Naive thymus-derived CD8-positive, alpha-beta T cell (primary cell): ENCODE measurements around the gene ID3. TPM values are rescaled to one million over a fixed set of nuclear protein-coding genes. Genes with fewer than 3 reads are reported as not detected.

ENCODE experiments used
- ATAC-seq, 2 donors: fragments of 150-1000 bp; cut with Tn5 transposase in 1 of 2; sonication (Bioruptor Pico), chemical (Tn5 transposase) in 1 of 2; 1 replicate in 1 of 2; 2 replicates in 1 of 2; pipeline ENCODE4 v1.10.0; 2021; ENCODE audit warnings: mild to moderate bottlenecking in 2 of 2, moderate library complexity in 2 of 2
- POLR2A ChIA-PET: fragments of 350-600 bp; sonication (Branson Sonifier 250); formaldehyde crosslinking; loops from one replicate; lab custom pipeline; 2021; ENCODE audit warnings: antibody characterized with exemption; lab: Charles Lee
- DNase-seq, 10 donors: peaks; one replicate each; pipeline versions ENCODE4 v3.0.0 to v3.0.0-alpha.2; 2020 to 2022
- H3K27ac Mint-ChIP-seq, 10 donors: one replicate each; pipeline ENCODE4 v1.8.0; 2020 to 2022; ENCODE audit warnings: mild to moderate bottlenecking in 10 of 10, mixed read lengths in 10 of 10, moderate library complexity in 4 of 10, inconsistent platforms in 1 of 10
- H3K27me3 Mint-ChIP-seq, 5 donors: one replicate each; pipeline ENCODE4 v1.8.0; 2021 to 2022; ENCODE audit warnings: mixed read lengths in 5 of 5
- H3K36me3 Mint-ChIP-seq, 3 donors: one replicate each; pipeline ENCODE4 v1.8.0; 2020 to 2022; ENCODE audit warnings: mixed read lengths in 3 of 3, mild to moderate bottlenecking in 2 of 3, inconsistent platforms in 1 of 3
- H3K4me1 Mint-ChIP-seq, 4 donors: one replicate each; pipeline ENCODE4 v1.8.0; 2021 to 2022; ENCODE audit warnings: mixed read lengths in 4 of 4
- H3K4me3 Mint-ChIP-seq, 10 donors: one replicate each; pipeline ENCODE4 v1.8.0; 2020 to 2022; ENCODE audit warnings: mild to moderate bottlenecking in 10 of 10, mixed read lengths in 10 of 10, moderate library complexity in 6 of 10, inconsistent platforms in 1 of 10
- H3K9me3 Mint-ChIP-seq, 9 donors: one replicate each; pipeline ENCODE4 v1.8.0; 2020 to 2022; ENCODE audit warnings: mixed read lengths in 9 of 9, mild to moderate bottlenecking in 3 of 9, inconsistent platforms in 1 of 9, moderate library complexity in 1 of 9
- polyA plus RNA-seq, 3 donors: library from polyadenylated mRNA; unstranded; fragments of 300-500 nt; fragmentation: Illumina TruSeq; gene quantifications; one replicate each; pipeline ENCODE4 v1.2.3, GENCODE V29; 2021
- total RNA-seq, 8 experiments: library from RNA in 2 of 8; stranded (reverse) in 2 of 8; gene quantifications; one replicate each; pipeline ENCODE4 v1.2.3 and lab custom pipeline; 2021 to 2026

The ID3 gene
- total and polyA plus RNA-seq, 5 experiments from 2014 or later = 2.7 to 64.8 (median 10.0) TPM

GRCh38 chr1:23573574-23574182 lies 14.4 kb upstream of the ID3 start:
- no peak for DNase-seq
- peak overlapping the region in 6 of 10 donors; percentile 11 to 84 (median 73) for H3K27ac Mint-ChIP-seq
- peaks cover 0 to 2% (median 0%) of the 10 kb centered on the region in 3 donors for H3K36me3 Mint-ChIP-seq
- peaks cover 0 to 4% (median 0%) of the 10 kb centered on the region in 5 donors for H3K27me3 Mint-ChIP-seq
- H3K9me3 Mint-ChIP-seq = no peaks in the 10 kb centered on the region
- peak in 1 of 2 donors; percentile 4 for ATAC-seq
- no peak overlapping the region for H3K4me3 Mint-ChIP-seq
- H3K4me1 Mint-ChIP-seq = peaks cover 22 to 58% (median 56%) of the 10 kb centered on the region in 4 donors
- POLR2A ChIA-PET = interaction anchor here (0.6 to 9.1 kb wide), 3 partner anchors 15 to 257 kb away, joined by 5 to 65 read pairs (median 44); partner anchors contain the start of gene ID3

- ATAC-seq = no peak
- Mint-ChIP-seq H3K4me3 (no peak overlapping the region), H3K36me3 (peaks cover 0 to 2% (median 2%) of the 10 kb centered on the region in 3 donors), H3K4me1 (peaks cover 20 to 54% (median 48%) of the 10 kb centered on the region in 4 donors), H3K27me3 (peaks cover 0 to 10% (median 0%) of the 10 kb centered on the region in 5 donors), H3K9me3 (no peaks in the 10 kb centered on the region), H3K27ac (no peak overlapping the region)
- no peak for DNase-seq
- POLR2A ChIA-PET = interaction anchor here (1.1 to 9.1 kb wide), 2 partner anchors 9 to 13 kb away, joined by 3 to 65 read pairs; partner anchors contain the start of gene ID3
Measured at GRCh38 chr1:23571465-23571864, 12.2 kb upstream of the ID3 start.

DNA sequence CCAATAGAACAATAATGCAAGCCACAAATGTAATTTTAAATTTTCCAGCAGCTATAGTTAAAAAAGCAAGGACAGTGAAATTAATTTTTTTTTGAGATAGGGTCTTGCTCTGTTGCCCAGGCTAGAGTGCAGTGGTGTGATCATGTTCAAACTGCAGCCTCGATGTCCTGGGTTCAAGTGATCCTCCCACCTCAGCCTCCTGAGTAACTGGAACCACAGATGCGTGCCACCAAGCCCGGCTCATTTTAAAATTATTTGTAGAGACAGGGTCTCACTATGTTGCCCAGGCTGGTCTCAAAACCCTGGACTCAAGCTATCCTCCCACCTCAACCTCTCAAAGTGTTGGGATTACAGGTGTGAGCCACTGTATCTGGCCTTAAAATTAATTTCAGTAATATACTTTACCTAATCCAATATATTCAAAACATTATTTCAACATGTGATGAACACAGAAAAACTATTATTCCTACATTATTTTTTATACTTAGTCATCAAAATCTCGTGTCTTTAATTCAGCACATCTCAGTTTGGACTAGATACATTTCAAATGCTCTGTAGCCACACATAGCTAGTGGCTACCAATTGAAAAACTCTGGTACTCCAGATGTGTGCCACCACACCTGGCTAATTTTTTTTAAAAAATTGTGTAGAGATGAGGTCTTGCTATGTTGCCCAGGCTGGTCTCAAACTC lies 10.8 kb upstream of the ID3 start:
- H3K4me3 Mint-ChIP-seq = peak overlapping the region in 3 of 10 donors; percentile 11 to 70 (median 35)

DNA sequence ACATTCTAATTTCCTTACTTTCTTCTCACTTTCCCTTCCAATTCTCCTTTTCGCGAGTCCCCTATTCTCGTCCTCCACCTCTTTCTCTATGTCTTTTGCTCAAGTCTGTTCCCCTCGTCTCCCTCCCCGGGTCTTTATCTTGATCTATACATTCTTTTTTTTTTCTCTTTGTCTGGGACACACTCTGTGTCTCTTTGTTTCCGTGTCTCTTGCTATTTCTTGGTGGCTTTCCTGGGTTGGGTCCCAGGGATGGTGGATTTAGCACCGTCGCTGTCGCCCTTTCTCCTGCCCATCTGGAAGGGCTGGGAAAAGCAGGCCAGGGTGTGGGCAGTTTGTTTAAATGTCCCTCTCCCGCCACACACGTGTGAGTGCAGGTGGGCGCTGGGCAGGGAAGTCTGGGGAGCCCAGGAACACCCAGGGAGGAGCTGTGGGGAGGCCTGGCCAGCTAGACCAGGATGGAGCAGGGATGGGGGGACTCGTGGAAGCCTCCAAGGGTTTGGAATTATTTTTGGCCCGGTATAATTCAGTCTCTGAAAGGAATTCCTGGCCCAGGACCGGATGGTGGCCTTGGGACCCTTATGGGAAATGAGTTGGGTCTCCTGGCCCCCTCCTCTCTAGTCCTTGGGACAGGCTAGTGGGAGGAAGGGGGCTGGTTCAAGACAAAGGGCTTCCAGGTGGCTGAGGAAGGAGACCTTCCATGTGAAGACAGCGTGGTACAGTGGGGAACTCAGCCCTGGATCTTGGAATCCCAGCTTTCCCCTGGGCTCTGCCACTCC lies 9.5 kb upstream of the ID3 start:
- no peaks in the 10 kb centered on the region for H3K9me3 Mint-ChIP-seq
- peak overlapping the region; percentile 22 to 94 (median 88) for H3K27ac Mint-ChIP-seq
- H3K4me1 Mint-ChIP-seq = peaks cover 13 to 33% (median 29%) of the 10 kb centered on the region in 4 donors
- ATAC-seq (peak; percentile 14 to 33), DNase-seq (no peak)
- H3K4me3 Mint-ChIP-seq = peak overlapping the region; percentile 81 to 99 (median 93)
- peaks cover 0 to 2% (median 0%) of the 10 kb centered on the region in 3 donors for H3K36me3 Mint-ChIP-seq
- POLR2A ChIA-PET = interaction anchor here (0.5 to 9.1 kb wide), 11 partner anchors 8 to 66 kb away, joined by 3 to 65 read pairs (median 8); partner anchors contain the start of gene ID3
- peaks cover 0 to 12% (median 0%) of the 10 kb centered on the region in 5 donors for H3K27me3 Mint-ChIP-seq

More for the DNA sequence above, 10.8 kb upstream of the ID3 start:
- Mint-ChIP-seq H3K27me3 (peaks cover 0 to 12% (median 0%) of the 10 kb centered on the region in 5 donors), H3K36me3 (peaks cover 0 to 2% (median 2%) of the 10 kb centered on the region in 3 donors), H3K27ac (no peak overlapping the region), H3K4me1 (peaks cover 20 to 47% (median 42%) of the 10 kb centered on the region in 4 donors), H3K9me3 (no peaks in the 10 kb centered on the region)
- POLR2A ChIA-PET = interaction anchor here (1.3 to 9.1 kb wide), 3 partner anchors 11 to 42 kb away, joined by 3 to 65 read pairs (median 4); partner anchors contain the start of gene ID3
- ATAC-seq (no peak), DNase-seq (no peak)

- POLR2A ChIA-PET = interaction anchor here (0.5 to 3.1 kb wide), 11 partner anchors 9 to 67 kb away, joined by 3 to 14 read pairs (median 7); partner anchors contain the start of gene ID3
- H3K36me3 Mint-ChIP-seq = peaks cover 0 to 2% (median 0%) of the 10 kb centered on the region in 3 donors
- H3K9me3 Mint-ChIP-seq = no peaks in the 10 kb centered on the region
- peak overlapping the region; percentile 22 to 94 (median 88) for H3K27ac Mint-ChIP-seq
- peak overlapping the region; percentile 81 to 99 (median 93) for H3K4me3 Mint-ChIP-seq
- no peak for DNase-seq
- H3K4me1 Mint-ChIP-seq = peaks cover 17 to 37% (median 31%) of the 10 kb centered on the region in 4 donors
- peaks cover 0 to 12% (median 0%) of the 10 kb centered on the region in 5 donors for H3K27me3 Mint-ChIP-seq
- ATAC-seq = peak; percentile 42 to 72
Measured at GRCh38 chr1:23567996-23568607, 8.8 kb upstream of the ID3 start.

DNA sequence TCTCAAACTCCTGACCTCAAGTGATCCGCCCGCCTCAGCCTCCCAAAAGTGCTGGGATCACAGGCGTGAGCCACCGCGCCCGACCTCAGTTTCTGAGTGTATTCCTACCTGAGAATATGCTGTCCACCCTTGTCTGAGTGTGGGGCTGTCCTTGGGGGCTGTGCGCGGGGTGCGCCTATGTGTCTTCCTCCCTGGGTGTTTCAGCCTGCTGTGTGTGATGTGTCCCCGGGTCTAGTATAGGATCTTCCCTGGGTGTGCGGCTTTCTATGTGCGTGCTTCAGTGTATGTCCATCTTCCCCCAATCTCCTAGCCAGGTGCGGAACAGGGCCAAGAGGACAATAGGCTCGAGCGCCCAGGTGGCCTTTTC lies 8.3 kb upstream of the ID3 start:
- DNase-seq (no peak), ATAC-seq (peak in 1 of 2 donors; percentile 57)
- Mint-ChIP-seq H3K27me3 (peaks cover 0 to 12% (median 0%) of the 10 kb centered on the region in 5 donors), H3K27ac (peak overlapping the region in 8 of 10 donors; percentile 34 to 89 (median 70)), H3K9me3 (no peaks in the 10 kb centered on the region), H3K4me3 (peak overlapping the region; percentile 70 to 88 (median 84)), H3K36me3 (peaks cover 0 to 2% (median 0%) of the 10 kb centered on the region in 3 donors), H3K4me1 (peaks cover 18 to 42% (median 32%) of the 10 kb centered on the region in 4 donors)
- POLR2A ChIA-PET = interaction anchor here (0.6 to 3.1 kb wide), 8 partner anchors 9 to 267 kb away, joined by 3 to 14 read pairs (median 8); partner anchors contain the start of gene ID3

GRCh38 chr1:23566304-23566703 lies 7.0 kb upstream of the ID3 start:
- ATAC-seq (no peak), DNase-seq (no peak)
- peaks cover 0 to 2% (median 0%) of the 10 kb centered on the region in 3 donors for H3K36me3 Mint-ChIP-seq
- peak overlapping the region in 6 of 10 donors; percentile 33 to 83 (median 58) for H3K27ac Mint-ChIP-seq
- H3K9me3 Mint-ChIP-seq = no peaks in the 10 kb centered on the region
- peak overlapping the region in 8 of 10 donors; percentile 32 to 81 (median 60) for H3K4me3 Mint-ChIP-seq
- H3K4me1 Mint-ChIP-seq = peaks cover 28 to 55% (median 43%) of the 10 kb centered on the region in 4 donors
- peaks cover 0 to 12% (median 0%) of the 10 kb centered on the region in 5 donors for H3K27me3 Mint-ChIP-seq
- POLR2A ChIA-PET = interaction anchor here (0.6 to 16.8 kb wide), 8 partner anchors 10 to 69 kb away, joined by 3 to 359 read pairs (median 8); no protein-coding TSS in a partner anchor

DNA sequence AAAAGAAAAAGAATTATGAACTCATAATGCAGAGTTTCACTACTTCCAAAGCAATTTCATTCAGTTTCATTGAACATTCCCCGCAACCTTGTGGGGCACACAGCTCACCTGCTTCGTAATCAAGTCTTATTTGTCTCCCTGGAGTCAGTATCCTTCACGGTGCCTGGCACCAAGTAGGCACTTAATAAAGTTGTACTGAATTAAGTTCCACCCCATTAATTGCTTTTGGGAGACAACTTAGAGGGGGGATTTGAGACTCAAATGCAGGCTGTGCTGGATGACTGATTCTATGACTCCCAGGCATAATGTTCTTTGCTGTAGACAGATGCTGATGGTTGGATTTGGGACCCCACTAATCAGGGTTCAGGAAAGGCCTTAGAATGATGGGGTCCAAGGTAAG lies 6.5 kb upstream of the ID3 start:
- no peaks in the 10 kb centered on the region for H3K9me3 Mint-ChIP-seq
- POLR2A ChIA-PET = interaction anchor here (0.6 to 16.8 kb wide), 6 partner anchors 10 to 64 kb away, joined by 3 to 359 read pairs (median 6); no protein-coding TSS in a partner anchor
- peaks cover 0 to 12% (median 0%) of the 10 kb centered on the region in 5 donors for H3K27me3 Mint-ChIP-seq

GRCh38 chr1:23564529-23565122 lies 5.3 kb upstream of the ID3 start:
- POLR2A ChIA-PET = interaction anchor here (0.6 to 16.8 kb wide), 9 partner anchors 9 to 63 kb away, joined by 3 to 359 read pairs (median 4); no protein-coding TSS in a partner anchor
- peaks cover 0 to 2% (median 0%) of the 10 kb centered on the region in 3 donors for H3K36me3 Mint-ChIP-seq
- H3K27me3 Mint-ChIP-seq = peaks cover 0 to 12% (median 0%) of the 10 kb centered on the region in 5 donors

More for the DNA sequence above, 6.5 kb upstream of the ID3 start:
- Mint-ChIP-seq H3K4me3 (peak overlapping the region in 6 of 10 donors; percentile 14 to 81 (median 53)), H3K4me1 (peaks cover 30 to 59% (median 48%) of the 10 kb centered on the region in 4 donors), H3K27ac (peak overlapping the region in 4 of 10 donors; percentile 33 to 72 (median 52)), H3K36me3 (peaks cover 0 to 2% (median 0%) of the 10 kb centered on the region in 3 donors)
- no peak for ATAC-seq
- DNase-seq = no peak

DNA sequence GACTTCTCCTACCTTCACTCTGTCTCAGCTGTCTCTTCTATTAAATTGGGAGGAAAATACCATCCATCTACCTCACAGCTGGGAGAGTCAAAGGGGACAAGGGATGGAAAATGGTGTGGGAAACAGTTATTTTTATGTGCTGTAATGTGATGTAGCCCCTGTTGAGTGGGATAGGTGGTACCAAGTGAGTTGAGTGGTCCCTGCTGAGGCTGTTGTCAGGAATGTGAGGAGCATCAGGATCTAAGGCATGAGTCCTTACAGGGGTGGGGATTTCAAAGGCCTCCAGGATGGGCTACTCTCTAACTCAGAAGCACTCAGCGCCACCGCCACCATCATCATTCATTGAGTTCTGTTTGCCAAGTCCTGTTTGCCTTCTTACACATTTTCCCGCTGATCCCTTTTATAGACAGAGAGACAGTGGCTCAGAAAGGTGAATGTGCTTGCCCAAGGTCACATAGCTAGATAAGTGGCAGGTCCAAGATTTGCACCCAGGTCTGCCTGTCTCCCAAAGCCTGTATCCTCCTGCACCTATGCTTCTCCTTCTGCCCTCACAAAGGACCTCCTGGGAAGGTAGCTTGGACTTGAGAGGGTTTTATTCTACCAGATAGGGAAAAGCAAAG lies 4.6 kb upstream of the ID3 start:
- no peak for DNase-seq
- ATAC-seq = no peak
- Mint-ChIP-seq H3K9me3 (no peaks in the 10 kb centered on the region), H3K4me3 (peak overlapping the region in 4 of 10 donors; percentile 48 to 62 (median 60)), H3K4me1 (peaks cover 36 to 71% (median 61%) of the 10 kb centered on the region in 4 donors), H3K27ac (peak overlapping the region in 7 of 10 donors; percentile 17 to 81 (median 39)), H3K36me3 (peaks cover 0 to 2% (median 0%) of the 10 kb centered on the region in 3 donors), H3K27me3 (peaks cover 0 to 9% (median 0%) of the 10 kb centered on the region in 5 donors)
- POLR2A ChIA-PET = interaction anchor here (0.6 to 16.8 kb wide), 11 partner anchors 8 to 95 kb away, joined by 3 to 359 read pairs (median 4); no protein-coding TSS in a partner anchor

More at GRCh38 chr1:23564529-23565122, 5.3 kb upstream of the ID3 start:
- H3K4me3 Mint-ChIP-seq = no peak overlapping the region
- DNase-seq (no peak), ATAC-seq (no peak)
- H3K4me1 Mint-ChIP-seq = peaks cover 35 to 67% (median 59%) of the 10 kb centered on the region in 4 donors
- H3K27ac Mint-ChIP-seq = no peak overlapping the region
- no peaks in the 10 kb centered on the region for H3K9me3 Mint-ChIP-seq
